Stomach smooth muscle (tissue), 2 donors: Measurements from ENCODE around the gene CRYBG1.

Experiments
- H3K27ac ChIP-seq: one replicate; pipeline ENCODE4 v1.7.0; 2013; ENCODE audit warnings: mild to moderate bottlenecking, low read length, inconsistent platforms
- H3K27me3 ChIP-seq, 2 donors: one replicate each; pipeline ENCODE4 v1.7.0; 2013; ENCODE audit warnings: low read length in 2 of 2; ENCODE audit not compliant: insufficient read depth in 2 of 2, control insufficient read depth in 1 of 2
- H3K36me3 ChIP-seq, 2 donors: one replicate each; pipeline ENCODE4 v1.7.0; 2013; ENCODE audit warnings: low read length in 2 of 2; ENCODE audit not compliant: control insufficient read depth in 2 of 2, insufficient read depth in 2 of 2
- H3K4me1 ChIP-seq: one replicate; pipeline ENCODE4 v1.7.0; 2013; ENCODE audit warnings: low read length; ENCODE audit not compliant: control insufficient read depth, insufficient read depth
- H3K4me3 ChIP-seq, 2 donors: one replicate each; pipeline ENCODE4 v1.7.0; 2013; ENCODE audit warnings: low read length in 2 of 2
- H3K9ac ChIP-seq, 2 donors: one replicate each; pipeline ENCODE4 v1.7.0; 2013; ENCODE audit warnings: low read length in 2 of 2, mild to moderate bottlenecking in 1 of 2
- H3K9me3 ChIP-seq, 2 donors: one replicate each; pipeline ENCODE4 v1.7.0; 2013; ENCODE audit warnings: low read length in 2 of 2; ENCODE audit not compliant: control insufficient read depth in 2 of 2
- donor health status: healthy.
- donor health status: Pancreatic carcinoma.

CRYBG1 gene

GRCh38 chr6:106619223-106619622 is 258.7 kb downstream of the CRYBG1 start:
- Histone ChIP-seq H3K27ac (no peak overlapping the region), H3K4me3 (no peak overlapping the region), H3K9ac (no peak overlapping the region), H3K36me3 (peaks cover 3 to 4% of the 10 kb centered on the region in 2 donors), H3K27me3 (no peaks in the 10 kb centered on the region), H3K4me1 (no peaks in the 10 kb centered on the region), H3K9me3 (no peaks in the 10 kb centered on the region)

- Histone ChIP-seq H3K9me3 (no peaks in the 10 kb centered on the region), H3K4me3 (no peak overlapping the region), H3K9ac (no peak overlapping the region), H3K4me1 (no peaks in the 10 kb centered on the region), H3K36me3 (peaks cover 3 to 4% of the 10 kb centered on the region in 2 donors), H3K27ac (no peak overlapping the region), H3K27me3 (no peaks in the 10 kb centered on the region)
These were observed 260.6 kb downstream of the CRYBG1 start for GRCh38 chr6:106620931-106621672.
